GM18868 (cell line): ENCODE measurements around the gene N4BP2L1.

Experiments used
- ATAC-seq: cut with Tn5 transposase; IDR thresholded peaks from one replicate; pipeline ENCODE4 v1.9.1; 2021; ENCODE audit warnings: mild to moderate bottlenecking, moderate library complexity; ENCODE audit not compliant: unreplicated experiment

Gene N4BP2L1

GRCh38 chr13:32427852-32428580 is at the start of gene N4BP2L1:
TSS of gene N4BP2L1 (minus strand) at chr13:32428130. CDS start at chr13:32428082, 48 bp downstream.
- peak; percentile 68 for ATAC-seq

GRCh38 chr13:32476892-32477291 is 49.0 kb upstream of the N4BP2L1 start:
- ATAC-seq: no peak

GRCh38 chr13:32476021-32476731 is 48.2 kb upstream of the N4BP2L1 start:
- ATAC-seq: no peak

GRCh38 chr13:32474999-32475792 is 47.3 kb upstream of the N4BP2L1 start:
- ATAC-seq: no peak

GRCh38 chr13:32473650-32474049 is 45.7 kb upstream of the N4BP2L1 start:
- no peak for ATAC-seq

GRCh38 chr13:32472194-32472621 is 44.3 kb upstream of the N4BP2L1 start:
- peak; percentile 83 for ATAC-seq

- no peak for ATAC-seq
Measured at GRCh38 chr13:32471187-32471922, 43.4 kb upstream of the N4BP2L1 start.

- ATAC-seq: no peak
Measured at GRCh38 chr13:32468502-32469142, 40.7 kb upstream of the N4BP2L1 start.

GRCh38 chr13:32456591-32456990 is 28.7 kb upstream of the N4BP2L1 start:
- ATAC-seq: no peak

- ATAC-seq: no peak
Measured at GRCh38 chr13:32455594-32455903, 27.6 kb upstream of the N4BP2L1 start.

GRCh38 chr13:32454886-32455593 is 27.1 kb upstream of the N4BP2L1 start:
- no peak for ATAC-seq

GRCh38 chr13:32453981-32454380 is 26.1 kb upstream of the N4BP2L1 start:
- no peak for ATAC-seq

- ATAC-seq: no peak
Measured at GRCh38 chr13:32448972-32449371, 21.0 kb upstream of the N4BP2L1 start.

GRCh38 chr13:32447894-32448623 is 20.1 kb upstream of the N4BP2L1 start:
- ATAC-seq: no peak

GRCh38 chr13:32446773-32447465 is 19.0 kb upstream of the N4BP2L1 start:
- no peak for ATAC-seq

- no peak for ATAC-seq
Measured at GRCh38 chr13:32446220-32446619, 18.3 kb upstream of the N4BP2L1 start.

- no peak for ATAC-seq
Measured at GRCh38 chr13:32445461-32445860, 17.5 kb upstream of the N4BP2L1 start.

GRCh38 chr13:32443111-32443510 is 15.2 kb upstream of the N4BP2L1 start:
- ATAC-seq: peak; percentile 74

GRCh38 chr13:32438871-32439270 is 10.9 kb upstream of the N4BP2L1 start:
- no peak for ATAC-seq
